Stomach (tissue), 4 donors: ENCODE measurements around the gene DOCK4.

Experiments used
- CTCF ChIP-seq, 7 experiments: fragments of 450-650 bp in 4 of 7; fragments of 200-600 bp in 3 of 7; sonication (generic) in 3 of 7; IDR thresholded peaks; one replicate each; pipeline ENCODE4 v1.5.1; 2016 to 2019; ENCODE audit warnings: antibody characterized with exemption in 7 of 7, control low read depth in 2 of 7, mild to moderate bottlenecking in 1 of 7
- EP300 ChIP-seq: sonication (generic); formaldehyde crosslinking; IDR thresholded peaks from one replicate; pipeline ENCODE4 v1.6.1; 2017; ENCODE audit warnings: antibody characterized with exemption

DNA sequence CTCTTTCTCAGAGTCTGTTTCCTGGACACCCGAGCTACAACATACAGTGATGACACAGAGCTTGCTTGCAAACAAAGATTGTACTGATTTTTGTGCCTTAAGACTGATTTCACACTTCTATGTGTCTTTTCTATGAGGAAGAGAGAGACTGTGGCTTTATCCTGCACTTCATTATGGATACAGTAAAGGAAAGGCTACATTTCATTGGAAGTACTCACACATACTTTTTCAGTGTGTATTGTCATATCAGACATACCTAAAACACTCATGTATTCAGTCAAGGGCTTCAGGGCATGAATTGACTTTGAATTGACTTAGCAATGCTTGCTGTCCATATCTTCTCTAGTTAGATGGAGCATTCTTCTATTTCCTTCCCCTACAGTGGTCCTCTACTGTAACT, 508.4 kb downstream of the DOCK4 start:
- TF ChIP-seq CTCF (IDR thresholded peaks at IDR 0.05), result no peak
- no peak for TF ChIP-seq EP300
